Endothelial cell of umbilical vein (primary cell): ENCODE measurements around the gene TMEM170B.

Source experiments
- CTCF ChIP-seq, 2 donors: IDR thresholded peaks; 1 replicate in 1 of 2; 2 replicates in 1 of 2; pipeline ENCODE4 v1.5.1; 2011; ENCODE audit warnings: low read length in 2 of 2, mild to moderate bottlenecking in 2 of 2, moderate library complexity in 2 of 2, control low read depth in 1 of 2, inconsistent platforms in 1 of 2, low read depth in 1 of 2; ENCODE audit not compliant: insufficient read depth in 1 of 2; ENCODE audit errors: extremely low read depth in 1 of 2
- POLR2AphosphoS5 ChIP-seq: IDR thresholded peaks from 2 replicates; pipeline ENCODE4 v1.6.1; 2012; ENCODE audit warnings: low read depth, mild to moderate bottlenecking, control low read depth, low read length, moderate library complexity; ENCODE audit not compliant: insufficient read depth

- TF ChIP-seq CTCF (IDR thresholded peaks at IDR 0.05; ENCODE audit: extremely low read depth in 1 of 2, insufficient read depth in 1 of 2, low read depth in 1 of 2, low read length in 2 of 2), result no peak
- no peak for TF ChIP-seq POLR2AphosphoS5
Measured at GRCh38 chr6:11509471-11509870, 28.1 kb upstream of the TMEM170B start.
